ENCODE measurements around the gene SPRED2. TPM values are rescaled to one million over a fixed set of nuclear protein-coding genes. Genes with fewer than 3 reads are reported as not detected.

SPRED2 gene
- total RNA-seq, 1 donor from 2014 or later = 7.8 TPM

DNA sequence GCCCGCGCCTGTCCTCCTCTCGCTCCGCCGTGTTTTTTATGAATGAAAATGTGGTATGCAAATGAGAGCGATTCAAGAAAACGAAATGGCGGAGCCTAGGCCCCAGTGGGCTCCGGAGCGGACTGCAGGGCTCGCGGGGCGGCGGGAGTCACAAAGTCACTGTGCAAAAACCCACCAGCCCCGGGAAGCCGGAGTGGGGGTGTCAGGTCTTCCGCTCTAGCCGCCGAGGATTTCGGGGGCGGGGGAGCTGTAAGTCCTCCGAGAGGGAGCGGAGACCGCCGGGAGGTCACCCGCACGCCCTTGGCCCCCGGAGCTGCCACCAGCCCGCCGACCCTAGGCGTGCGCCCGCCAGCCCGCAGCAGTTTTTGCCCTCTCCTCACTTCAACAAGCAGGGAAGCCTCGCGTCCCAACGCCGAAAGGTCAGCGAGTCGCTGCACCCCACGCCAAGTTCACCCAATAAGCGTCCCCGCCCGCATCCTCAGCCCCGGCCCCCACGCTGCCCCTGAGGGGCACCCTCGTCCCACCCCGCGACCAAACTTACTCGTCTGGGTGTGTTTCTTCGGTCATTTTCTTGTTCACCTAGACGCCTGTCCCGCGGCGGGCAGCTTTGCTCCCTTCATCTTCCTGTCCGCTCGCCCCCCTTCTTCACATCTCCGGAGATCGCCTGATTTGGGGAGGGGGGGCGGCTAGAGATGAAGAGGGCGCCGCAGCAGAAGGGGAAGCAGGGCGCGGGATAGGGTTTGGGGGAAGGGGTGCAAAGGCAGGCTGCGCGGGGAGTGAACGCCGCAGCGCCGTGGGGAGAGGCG lies 775 bp downstream of the SPRED2 start:
- Histone ChIP-seq H3K36me3 (ENCODE audit: control insufficient read depth in 3 of 3, insufficient read depth in 3 of 3, low read length in 3 of 3) (no peaks in the 10 kb centered on the region), H3K27ac (ENCODE audit: low read depth, low read length) (peak overlapping the region; percentile 84), H3K9ac (ENCODE audit: low read depth in 1 of 3, low read length in 3 of 3) (peak overlapping the region; percentile 70 to 82 (median 79)), H3K9me3 (ENCODE audit: control insufficient read depth in 3 of 3, low read length in 3 of 3) (no peaks in the 10 kb centered on the region), H3K4me3 (ENCODE audit: low read length in 3 of 3) (peak overlapping the region; percentile 72 to 83 (median 75)), H3K4me1 (ENCODE audit: control insufficient read depth in 3 of 3, insufficient read depth in 3 of 3, low read length in 3 of 3) (peaks cover 16 to 20% (median 17%) of the 10 kb centered on the region in 3 donors), H3K27me3 (ENCODE audit: control insufficient read depth in 3 of 3, insufficient read depth in 3 of 3, low read length in 3 of 3) (peaks cover 0 to 13% (median 0%) of the 10 kb centered on the region in 3 donors)

DNA sequence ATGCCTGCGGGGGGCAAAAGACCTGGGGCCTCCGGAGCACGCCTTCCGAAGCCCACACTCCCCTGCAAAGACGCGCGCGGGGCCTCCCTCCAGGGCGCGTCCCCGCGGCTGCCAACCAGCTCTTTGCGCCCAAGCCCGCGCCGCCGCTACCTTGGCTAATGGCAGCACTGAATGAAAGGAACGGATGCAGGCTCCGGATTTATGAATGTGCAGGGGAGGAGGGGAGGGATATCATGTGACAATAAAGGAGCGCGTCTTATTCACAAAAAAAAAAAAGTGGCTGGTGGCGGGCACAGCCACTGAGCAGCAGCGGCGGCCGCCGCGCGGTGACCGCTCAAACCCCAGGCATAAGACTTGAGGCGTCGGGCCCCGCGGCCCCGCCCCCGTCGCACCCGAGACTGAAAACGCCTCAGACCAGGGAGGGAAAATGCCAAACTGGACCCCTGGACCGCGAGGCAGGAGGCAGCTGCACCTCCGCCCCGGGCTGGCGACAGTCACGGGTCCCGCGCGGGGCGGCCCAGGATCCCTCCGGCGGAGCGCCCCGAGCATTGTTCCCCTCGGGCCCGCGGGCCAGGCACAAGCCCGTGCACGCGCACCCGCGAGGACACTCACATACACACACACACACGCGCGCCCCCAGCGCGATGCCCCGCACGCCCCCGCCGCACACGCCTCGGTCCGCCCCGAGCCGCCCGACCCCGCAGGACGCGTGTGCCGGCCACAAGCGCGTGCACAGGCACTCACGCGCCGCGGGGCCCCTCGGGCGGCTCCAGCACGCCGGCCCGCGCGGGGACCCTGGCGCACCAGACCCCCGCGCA lies 1.6 kb downstream of the SPRED2 start:
- H3K4me1 ChIP-seq (ENCODE audit: control insufficient read depth in 3 of 3, insufficient read depth in 3 of 3, low read length in 3 of 3) = peaks cover 15 to 20% (median 17%) of the 10 kb centered on the region in 3 donors
- peaks cover 0 to 13% (median 0%) of the 10 kb centered on the region in 3 donors for H3K27me3 ChIP-seq (ENCODE audit: control insufficient read depth in 3 of 3, insufficient read depth in 3 of 3, low read length in 3 of 3)
- no peaks in the 10 kb centered on the region for H3K9me3 ChIP-seq (ENCODE audit: control insufficient read depth in 3 of 3, low read length in 3 of 3)
- no peaks in the 10 kb centered on the region for H3K36me3 ChIP-seq (ENCODE audit: control insufficient read depth in 3 of 3, insufficient read depth in 3 of 3, low read length in 3 of 3)
- H3K9ac ChIP-seq (ENCODE audit: low read depth in 1 of 3, low read length in 3 of 3) = peak overlapping the region; percentile 57 to 82 (median 79)
- H3K4me3 ChIP-seq (ENCODE audit: low read length in 3 of 3) = peak overlapping the region; percentile 72 to 83 (median 75)
- peak overlapping the region; percentile 84 for H3K27ac ChIP-seq (ENCODE audit: low read depth, low read length)

DNA sequence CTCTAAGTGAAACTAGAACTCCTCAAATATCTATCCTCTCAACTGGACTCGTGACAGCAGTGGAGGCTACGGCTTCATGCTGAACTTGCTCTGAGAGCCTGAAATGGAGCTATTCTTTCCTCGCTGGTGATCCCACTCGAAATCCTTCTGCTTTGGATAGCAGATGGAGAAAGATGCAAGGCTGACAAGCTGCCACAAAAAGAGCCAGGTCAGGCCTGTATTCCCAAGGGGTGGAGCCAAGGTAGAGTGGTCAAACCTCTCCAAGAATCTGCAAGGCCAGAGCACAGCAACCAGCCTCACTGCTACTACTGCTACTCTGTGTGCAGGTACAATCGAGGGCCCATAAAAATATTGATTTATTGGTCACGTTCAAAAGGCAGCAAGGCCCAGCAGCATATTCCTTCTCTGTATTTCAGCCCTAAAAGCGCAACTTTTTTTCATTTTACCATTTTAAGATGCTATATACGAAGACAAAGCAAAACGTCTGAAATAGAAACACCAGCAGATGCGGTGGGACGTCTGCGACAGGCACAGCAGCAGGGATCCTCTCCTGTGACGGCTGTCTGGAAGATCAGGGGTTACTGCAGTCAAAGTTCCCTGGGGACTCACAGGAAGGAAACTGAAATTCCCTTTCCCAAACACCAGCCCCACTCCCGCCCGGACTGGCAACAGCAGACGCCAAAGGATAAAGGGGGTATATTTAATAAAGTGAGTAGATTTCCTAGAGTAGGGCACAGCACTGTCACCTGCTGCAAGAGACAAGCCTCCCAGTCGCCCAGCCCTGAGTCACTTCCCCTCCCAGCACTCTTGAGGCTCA lies 2.4 kb downstream of the SPRED2 start:
- peaks cover 11 to 15% (median 12%) of the 10 kb centered on the region in 3 donors for H3K4me1 ChIP-seq (ENCODE audit: control insufficient read depth in 3 of 3, insufficient read depth in 3 of 3, low read length in 3 of 3)

DNA sequence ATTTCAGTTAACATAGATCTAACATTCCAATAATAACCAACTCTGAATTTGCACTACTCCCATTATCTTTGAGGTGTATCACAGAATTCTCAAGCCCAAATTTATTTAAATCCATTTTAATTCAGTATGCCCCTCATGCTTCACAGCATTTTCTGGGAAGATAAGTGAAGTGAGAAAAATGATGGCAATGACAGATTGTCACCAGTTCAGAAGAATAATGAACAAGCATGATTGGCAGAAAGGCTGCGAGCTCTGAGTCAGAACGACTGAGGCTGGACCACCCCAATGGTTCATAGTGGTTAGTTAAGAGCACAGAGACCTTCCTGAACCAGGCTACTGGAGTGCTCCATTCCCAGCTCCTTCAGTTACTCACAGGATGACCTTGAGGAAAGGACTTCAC lies 4.9 kb downstream of the SPRED2 start:
- no peak overlapping the region for H3K27ac ChIP-seq (ENCODE audit: low read depth, low read length)
- H3K27me3 ChIP-seq (ENCODE audit: control insufficient read depth in 3 of 3, insufficient read depth in 3 of 3, low read length in 3 of 3) = peaks cover 0 to 13% (median 0%) of the 10 kb centered on the region in 3 donors
- no peaks in the 10 kb centered on the region for H3K9me3 ChIP-seq (ENCODE audit: control insufficient read depth in 3 of 3, low read length in 3 of 3)
- H3K4me1 ChIP-seq (ENCODE audit: control insufficient read depth in 3 of 3, insufficient read depth in 3 of 3, low read length in 3 of 3) = peaks cover 9 to 15% (median 11%) of the 10 kb centered on the region in 3 donors
- H3K36me3 ChIP-seq (ENCODE audit: control insufficient read depth in 3 of 3, insufficient read depth in 3 of 3, low read length in 3 of 3) = no peaks in the 10 kb centered on the region
- no peak overlapping the region for H3K4me3 ChIP-seq (ENCODE audit: low read length in 3 of 3)
- H3K9ac ChIP-seq (ENCODE audit: low read depth in 1 of 3, low read length in 3 of 3) = no peak overlapping the region

More for the DNA sequence above, 2.4 kb downstream of the SPRED2 start:
- Histone ChIP-seq H3K27ac (ENCODE audit: low read depth, low read length) (peak overlapping the region; percentile 84), H3K9ac (ENCODE audit: low read depth in 1 of 3, low read length in 3 of 3) (peak overlapping the region in 2 of 3 donors; percentile 79 to 82), H3K27me3 (ENCODE audit: control insufficient read depth in 3 of 3, insufficient read depth in 3 of 3, low read length in 3 of 3) (peaks cover 0 to 13% (median 0%) of the 10 kb centered on the region in 3 donors), H3K36me3 (ENCODE audit: control insufficient read depth in 3 of 3, insufficient read depth in 3 of 3, low read length in 3 of 3) (no peaks in the 10 kb centered on the region), H3K9me3 (ENCODE audit: control insufficient read depth in 3 of 3, low read length in 3 of 3) (no peaks in the 10 kb centered on the region), H3K4me3 (ENCODE audit: low read length in 3 of 3) (peak overlapping the region; percentile 72 to 83 (median 75))

DNA sequence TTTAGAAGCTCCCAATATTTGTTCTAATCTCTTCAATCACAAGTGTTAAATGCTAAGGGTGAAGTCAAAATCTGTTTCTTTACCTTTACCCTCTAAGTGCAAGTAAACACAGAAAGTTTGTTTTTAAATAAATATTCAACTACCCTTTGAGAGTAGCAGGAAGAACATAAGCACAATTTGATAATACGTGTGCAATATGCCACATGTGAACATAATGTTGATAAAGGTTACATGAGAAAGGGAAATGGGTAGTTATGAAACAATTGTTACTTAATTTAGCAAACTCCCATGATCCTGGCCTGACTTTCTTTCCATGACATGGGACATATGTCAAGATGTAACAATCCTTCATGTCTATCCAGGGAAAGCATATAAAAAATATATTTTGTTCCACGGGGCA lies 7.1 kb downstream of the SPRED2 start:
- H3K4me1 ChIP-seq (ENCODE audit: control insufficient read depth in 3 of 3, insufficient read depth in 3 of 3, low read length in 3 of 3) = peaks cover 13 to 14% (median 13%) of the 10 kb centered on the region in 3 donors
- H3K36me3 ChIP-seq (ENCODE audit: control insufficient read depth in 3 of 3, insufficient read depth in 3 of 3, low read length in 3 of 3) = no peaks in the 10 kb centered on the region
- H3K9me3 ChIP-seq (ENCODE audit: control insufficient read depth in 3 of 3, low read length in 3 of 3) = no peaks in the 10 kb centered on the region
- H3K27ac ChIP-seq (ENCODE audit: low read depth, low read length) = no peak overlapping the region
- H3K9ac ChIP-seq (ENCODE audit: low read depth in 1 of 3, low read length in 3 of 3) = no peak overlapping the region
- H3K4me3 ChIP-seq (ENCODE audit: low read length in 3 of 3) = no peak overlapping the region
- peaks cover 0 to 13% (median 0%) of the 10 kb centered on the region in 3 donors for H3K27me3 ChIP-seq (ENCODE audit: control insufficient read depth in 3 of 3, insufficient read depth in 3 of 3, low read length in 3 of 3)

DNA sequence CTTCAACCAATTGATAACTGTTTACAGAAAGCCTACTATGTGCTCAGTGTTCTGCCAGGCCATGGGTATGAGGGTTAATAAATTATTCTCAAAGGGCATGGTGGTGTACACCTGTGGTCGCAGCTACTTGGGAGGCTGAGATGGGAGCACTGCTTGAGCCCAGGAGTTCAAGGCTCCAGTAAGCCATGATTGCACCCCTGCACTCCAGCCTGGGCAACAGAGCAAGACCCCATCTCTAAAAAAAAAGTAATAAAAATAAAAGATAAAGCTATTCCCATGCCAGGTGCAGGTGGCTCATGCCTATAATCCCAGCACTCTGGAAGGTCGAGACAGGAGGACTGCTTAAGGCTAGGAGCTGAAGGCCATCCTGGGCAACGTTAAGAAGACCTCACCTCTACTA lies 8.0 kb downstream of the SPRED2 start:
- Histone ChIP-seq H3K4me1 (ENCODE audit: control insufficient read depth in 3 of 3, insufficient read depth in 3 of 3, low read length in 3 of 3) (peaks cover 5 to 6% (median 6%) of the 10 kb centered on the region in 3 donors), H3K27ac (ENCODE audit: low read depth, low read length) (no peak overlapping the region), H3K36me3 (ENCODE audit: control insufficient read depth in 3 of 3, insufficient read depth in 3 of 3, low read length in 3 of 3) (no peaks in the 10 kb centered on the region)

DNA sequence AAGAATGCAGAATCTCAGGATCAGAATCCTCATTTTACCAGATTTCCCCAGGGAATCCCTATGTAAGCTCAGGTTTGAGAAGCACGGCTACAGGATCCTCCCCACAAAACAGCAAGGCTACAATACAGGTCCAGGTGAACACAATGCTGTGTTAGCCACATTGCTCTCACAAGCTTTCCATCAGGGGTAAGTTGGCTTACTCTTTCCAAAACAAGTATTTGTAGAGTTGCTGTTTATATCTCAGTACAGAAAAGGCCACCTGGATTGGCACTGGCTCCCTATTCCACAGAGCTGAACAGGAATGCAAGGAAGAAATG lies 11.0 kb downstream of the SPRED2 start:
- peaks cover 5 to 6% (median 6%) of the 10 kb centered on the region in 3 donors for H3K4me1 ChIP-seq (ENCODE audit: control insufficient read depth in 3 of 3, insufficient read depth in 3 of 3, low read length in 3 of 3)
- H3K4me3 ChIP-seq (ENCODE audit: low read length in 3 of 3) = no peak overlapping the region
- no peak overlapping the region for H3K9ac ChIP-seq (ENCODE audit: low read depth in 1 of 3, low read length in 3 of 3)
- no peak overlapping the region for H3K27ac ChIP-seq (ENCODE audit: low read depth, low read length)
- no peaks in the 10 kb centered on the region for H3K36me3 ChIP-seq (ENCODE audit: control insufficient read depth in 3 of 3, insufficient read depth in 3 of 3, low read length in 3 of 3)
- no peaks in the 10 kb centered on the region for H3K27me3 ChIP-seq (ENCODE audit: control insufficient read depth in 3 of 3, insufficient read depth in 3 of 3, low read length in 3 of 3)
- no peaks in the 10 kb centered on the region for H3K9me3 ChIP-seq (ENCODE audit: control insufficient read depth in 3 of 3, low read length in 3 of 3)

More for the DNA sequence above, 8.0 kb downstream of the SPRED2 start:
- H3K27me3 ChIP-seq (ENCODE audit: control insufficient read depth in 3 of 3, insufficient read depth in 3 of 3, low read length in 3 of 3) = peaks cover 0 to 7% (median 0%) of the 10 kb centered on the region in 3 donors
- H3K9me3 ChIP-seq (ENCODE audit: control insufficient read depth in 3 of 3, low read length in 3 of 3) = no peaks in the 10 kb centered on the region
- H3K9ac ChIP-seq (ENCODE audit: low read depth in 1 of 3, low read length in 3 of 3) = no peak overlapping the region
- no peak overlapping the region for H3K4me3 ChIP-seq (ENCODE audit: low read length in 3 of 3)

DNA sequence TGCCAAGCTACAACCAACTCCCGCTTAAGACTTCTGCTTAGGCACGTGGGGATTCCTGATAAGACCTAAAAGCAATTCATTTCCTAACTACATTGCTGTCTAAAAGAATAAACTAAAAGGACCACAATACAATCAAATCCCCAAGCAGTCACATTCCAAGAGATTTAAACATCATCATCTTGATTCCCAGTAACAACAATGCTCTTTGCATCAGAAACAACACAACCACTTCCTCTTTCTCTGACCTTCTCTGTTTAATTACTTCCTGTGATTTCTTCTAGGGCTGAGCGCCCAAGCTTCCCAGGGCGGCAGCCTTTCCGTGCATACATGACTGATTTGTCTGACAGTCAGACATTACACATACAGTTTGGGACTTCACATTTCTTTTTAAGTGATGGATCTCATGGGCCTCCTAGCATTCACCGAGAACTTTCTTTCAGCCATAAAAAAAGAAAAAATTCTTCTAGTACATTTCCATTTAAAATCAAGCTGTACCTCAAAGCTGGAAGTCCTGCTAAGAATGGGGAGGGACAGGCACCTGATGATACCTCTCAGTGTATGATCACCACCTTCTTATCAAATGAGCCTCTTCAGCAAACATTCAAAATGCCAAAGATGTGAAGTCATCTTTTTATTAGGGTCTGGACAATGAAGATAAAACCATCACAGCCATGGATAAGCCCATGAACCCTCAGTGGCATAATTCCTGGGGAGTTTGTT lies 11.5 kb downstream of the SPRED2 start:
- H3K4me1 ChIP-seq (ENCODE audit: control insufficient read depth in 3 of 3, insufficient read depth in 3 of 3, low read length in 3 of 3) = peaks cover 5 to 6% (median 6%) of the 10 kb centered on the region in 3 donors
- H3K27me3 ChIP-seq (ENCODE audit: control insufficient read depth in 3 of 3, insufficient read depth in 3 of 3, low read length in 3 of 3) = no peaks in the 10 kb centered on the region
- H3K9ac ChIP-seq (ENCODE audit: low read depth in 1 of 3, low read length in 3 of 3) = no peak overlapping the region
- no peaks in the 10 kb centered on the region for H3K36me3 ChIP-seq (ENCODE audit: control insufficient read depth in 3 of 3, insufficient read depth in 3 of 3, low read length in 3 of 3)
- H3K27ac ChIP-seq (ENCODE audit: low read depth, low read length) = no peak overlapping the region
- H3K4me3 ChIP-seq (ENCODE audit: low read length in 3 of 3) = no peak overlapping the region
- no peaks in the 10 kb centered on the region for H3K9me3 ChIP-seq (ENCODE audit: control insufficient read depth in 3 of 3, low read length in 3 of 3)

DNA sequence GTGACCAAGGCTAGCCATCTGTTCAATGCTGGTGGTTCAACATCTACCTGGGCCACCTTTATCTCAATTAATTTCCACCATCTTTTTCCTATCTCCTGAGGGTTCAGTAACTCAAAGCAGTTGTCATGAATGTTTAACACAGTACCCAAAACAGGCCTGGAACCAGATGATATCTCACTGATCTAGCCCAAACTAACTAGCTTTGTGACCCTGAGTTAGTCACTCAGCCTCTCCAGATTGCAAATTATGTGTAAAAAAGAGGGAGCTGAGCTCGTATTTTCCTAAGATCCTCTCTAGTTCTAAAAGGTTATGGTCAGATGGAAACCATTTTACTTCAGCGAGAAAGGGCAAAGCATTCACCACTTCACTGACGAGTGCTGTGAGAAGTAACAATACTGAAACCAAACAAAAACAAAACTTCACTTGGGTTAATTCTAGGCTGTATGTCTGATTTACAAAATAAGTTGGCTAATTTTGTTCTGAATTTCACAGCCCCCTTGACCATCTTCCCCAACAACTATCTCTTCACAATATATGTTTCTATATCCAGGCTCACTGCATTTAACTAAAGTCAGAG lies 14.8 kb downstream of the SPRED2 start:
- Histone ChIP-seq H3K9ac (ENCODE audit: low read depth in 1 of 3, low read length in 3 of 3) (no peak overlapping the region), H3K36me3 (ENCODE audit: control insufficient read depth in 3 of 3, insufficient read depth in 3 of 3, low read length in 3 of 3) (no peaks in the 10 kb centered on the region), H3K27me3 (ENCODE audit: control insufficient read depth in 3 of 3, insufficient read depth in 3 of 3, low read length in 3 of 3) (no peaks in the 10 kb centered on the region), H3K9me3 (ENCODE audit: control insufficient read depth in 3 of 3, low read length in 3 of 3) (no peaks in the 10 kb centered on the region), H3K4me1 (ENCODE audit: control insufficient read depth in 3 of 3, insufficient read depth in 3 of 3, low read length in 3 of 3) (peaks cover 5 to 6% (median 6%) of the 10 kb centered on the region in 3 donors), H3K27ac (ENCODE audit: low read depth, low read length) (no peak overlapping the region), H3K4me3 (ENCODE audit: low read length in 3 of 3) (no peak overlapping the region)
